Measurements from ENCODE around the gene CADPS.

The CADPS gene

GRCh38 chr3:62556121-62556815 is 318.9 kb downstream of the CADPS start:
- Histone ChIP-seq H3K27me3 (replicated peaks; ENCODE audit: control insufficient read depth, insufficient read depth, low read length) (no peaks in the 10 kb centered on the region), H3K36me3 (ENCODE audit: control insufficient read depth, insufficient read depth, low read length) (no peaks in the 10 kb centered on the region), H3K4me3 (replicated peaks; ENCODE audit: low read depth, low read length) (no peak overlapping the region)
- TF ChIP-seq, protein P1, sequence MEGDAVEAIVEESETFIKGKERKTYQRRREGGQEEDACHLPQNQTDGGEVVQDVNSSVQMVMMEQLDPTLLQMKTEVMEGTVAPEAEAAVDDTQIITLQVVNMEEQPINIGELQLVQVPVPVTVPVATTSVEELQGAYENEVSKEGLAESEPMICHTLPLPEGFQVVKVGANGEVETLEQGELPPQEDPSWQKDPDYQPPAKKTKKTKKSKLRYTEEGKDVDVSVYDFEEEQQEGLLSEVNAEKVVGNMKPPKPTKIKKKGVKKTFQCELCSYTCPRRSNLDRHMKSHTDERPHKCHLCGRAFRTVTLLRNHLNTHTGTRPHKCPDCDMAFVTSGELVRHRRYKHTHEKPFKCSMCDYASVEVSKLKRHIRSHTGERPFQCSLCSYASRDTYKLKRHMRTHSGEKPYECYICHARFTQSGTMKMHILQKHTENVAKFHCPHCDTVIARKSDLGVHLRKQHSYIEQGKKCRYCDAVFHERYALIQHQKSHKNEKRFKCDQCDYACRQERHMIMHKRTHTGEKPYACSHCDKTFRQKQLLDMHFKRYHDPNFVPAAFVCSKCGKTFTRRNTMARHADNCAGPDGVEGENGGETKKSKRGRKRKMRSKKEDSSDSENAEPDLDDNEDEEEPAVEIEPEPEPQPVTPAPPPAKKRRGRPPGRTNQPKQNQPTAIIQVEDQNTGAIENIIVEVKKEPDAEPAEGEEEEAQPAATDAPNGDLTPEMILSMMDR (IDR thresholded peaks at IDR 0.05; ENCODE audit: insufficient read depth, low read length, poor library complexity, severe bottlenecking) = no peak
- DNase-seq (ENCODE audit: extremely low read depth, insufficient read length) = no peak

GRCh38 chr3:62554264-62554799 is 320.9 kb downstream of the CADPS start:
- TF ChIP-seq, protein P1 (IDR thresholded peaks at IDR 0.05; ENCODE audit: insufficient read depth, low read length, poor library complexity, severe bottlenecking) = peak; percentile 30
- DNase-seq (ENCODE audit: extremely low read depth, insufficient read length) = no peak
- H3K4me3 ChIP-seq (replicated peaks; ENCODE audit: low read depth, low read length) = no peak overlapping the region

DNA sequence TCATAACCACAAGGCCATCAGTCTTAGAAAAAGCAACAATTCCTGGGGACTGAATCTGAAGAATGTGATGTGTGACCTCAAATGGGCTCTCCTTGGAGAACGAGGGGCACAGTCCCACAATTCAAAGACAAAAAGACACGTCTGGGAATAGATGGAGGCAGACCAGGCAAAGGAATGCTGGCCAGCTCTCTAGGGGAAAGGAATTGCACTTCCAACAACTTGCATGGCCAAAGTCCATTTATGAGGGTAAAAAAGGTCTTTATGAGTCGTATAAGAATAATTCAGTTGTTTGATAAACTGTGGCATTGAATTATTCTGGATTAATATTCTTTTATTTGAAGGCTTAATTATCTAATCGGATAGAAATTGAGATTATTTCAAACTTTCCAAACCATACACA is 321.4 kb downstream of the CADPS start:
- no peak for DNase-seq (ENCODE audit: extremely low read depth, insufficient read length)
- TF ChIP-seq, protein P1 (IDR thresholded peaks at IDR 0.05; ENCODE audit: insufficient read depth, low read length, poor library complexity, severe bottlenecking) = no peak
- Histone ChIP-seq H3K36me3 (ENCODE audit: control insufficient read depth, insufficient read depth, low read length) (no peaks in the 10 kb centered on the region), H3K4me3 (replicated peaks; ENCODE audit: low read depth, low read length) (no peak overlapping the region), H3K27me3 (replicated peaks; ENCODE audit: control insufficient read depth, insufficient read depth, low read length) (no peaks in the 10 kb centered on the region)

More at GRCh38 chr3:62554264-62554799, 320.9 kb downstream of the CADPS start:
- Histone ChIP-seq H3K27me3 (replicated peaks; ENCODE audit: control insufficient read depth, insufficient read depth, low read length) (no peaks in the 10 kb centered on the region), H3K36me3 (ENCODE audit: control insufficient read depth, insufficient read depth, low read length) (no peaks in the 10 kb centered on the region)

- H3K4me3 ChIP-seq (replicated peaks; ENCODE audit: low read depth, low read length) = no peak overlapping the region
- TF ChIP-seq, protein P1 (IDR thresholded peaks at IDR 0.05; ENCODE audit: insufficient read depth, low read length, poor library complexity, severe bottlenecking) = no peak
- H3K27me3 ChIP-seq (replicated peaks; ENCODE audit: control insufficient read depth, insufficient read depth, low read length) = no peaks in the 10 kb centered on the region
- no peak for DNase-seq (ENCODE audit: extremely low read depth, insufficient read length)
- H3K36me3 ChIP-seq (ENCODE audit: control insufficient read depth, insufficient read depth, low read length) = no peaks in the 10 kb centered on the region
These were observed 323.7 kb downstream of the CADPS start for GRCh38 chr3:62551556-62551955.

GRCh38 chr3:62550439-62550838 is 324.8 kb downstream of the CADPS start:
- DNase-seq (ENCODE audit: extremely low read depth, insufficient read length) = no peak
- TF ChIP-seq, protein P1 (IDR thresholded peaks at IDR 0.05; ENCODE audit: insufficient read depth, low read length, poor library complexity, severe bottlenecking) = no peak
- H3K27me3 ChIP-seq (replicated peaks; ENCODE audit: control insufficient read depth, insufficient read depth, low read length) = no peaks in the 10 kb centered on the region
- H3K4me3 ChIP-seq (replicated peaks; ENCODE audit: low read depth, low read length) = no peak overlapping the region
- no peaks in the 10 kb centered on the region for H3K36me3 ChIP-seq (ENCODE audit: control insufficient read depth, insufficient read depth, low read length)

Data from GM06990 (cell line).